HFFc6 (cell line): Measurements from ENCODE around the gene TP53AIP1. TPM values are rescaled to one million over a fixed set of nuclear protein-coding genes. Genes with fewer than 3 reads are reported as not detected.

Experiments used
- DNase-seq: peaks from one replicate; pipeline ENCODE4 v3.0.0-alpha.2; 2018
- H3K27ac Mint-ChIP-seq: 2 replicates; pipeline ENCODE4 v1.8.0; 2020; ENCODE audit warnings: mild to moderate bottlenecking, mixed read lengths
- H3K27me3 Mint-ChIP-seq: 2 replicates; pipeline ENCODE4 v1.8.0; 2021; ENCODE audit warnings: mild to moderate bottlenecking, moderate library complexity, mixed read lengths; ENCODE audit not compliant: insufficient read depth
- H3K36me3 Mint-ChIP-seq: 2 replicates; pipeline ENCODE4 v1.8.0; 2021; ENCODE audit warnings: low read depth, mixed read lengths
- H3K4me1 Mint-ChIP-seq: 2 replicates; pipeline ENCODE4 v1.8.0; 2020; ENCODE audit warnings: low read depth, mixed read lengths
- H3K4me3 Mint-ChIP-seq: 2 replicates; pipeline ENCODE4 v1.8.0; 2020; ENCODE audit warnings: mild to moderate bottlenecking, moderate library complexity, mixed read lengths
- H3K9me3 Mint-ChIP-seq: 2 replicates; pipeline ENCODE4 v1.8.0; 2020; ENCODE audit warnings: mild to moderate bottlenecking, mixed read lengths
- CTCF ChIP-seq: fragments of 200-600 bp; sonication (generic); IDR thresholded peaks from 2 replicates; pipeline ENCODE4 v1.5.0; 2021; ENCODE audit warnings: antibody characterized with exemption, mild to moderate bottlenecking
- total RNA-seq, 6 experiments: library from RNA; stranded (reverse); fragmentation: NEBNext Ultra II Directional; extraction: Animal tissue kit (Norgen Biotek cat#: 25700); gene quantifications; 2 replicates in 1 of 6; 3 replicates in 5 of 6; pipeline ENCODE4 v1.2.3, GENCODE V29; 2021

Gene TP53AIP1
- total RNA-seq, 6 experiments from 2014 or later, result not detected

- DNase-seq, result no peak
- Mint-ChIP-seq H3K4me3 (no peak overlapping the region), H3K36me3 (peaks cover 17% of the 10 kb centered on the region), H3K9me3 (no peaks in the 10 kb centered on the region), H3K4me1 (peaks cover 6% of the 10 kb centered on the region; the same call in 1 of the 2 replicates), H3K27me3 (no peaks in the 10 kb centered on the region), H3K27ac (no peak overlapping the region)
- no peak for TF ChIP-seq CTCF
Measured at GRCh38 chr11:128970598-128971190, 28.0 kb upstream of the TP53AIP1 start.

GRCh38 chr11:128968916-128969315 lies 26.2 kb upstream of the TP53AIP1 start:
- Mint-ChIP-seq H3K36me3 (peaks cover 17% of the 10 kb centered on the region), H3K9me3 (no peaks in the 10 kb centered on the region), H3K27me3 (peaks cover 2% of the 10 kb centered on the region; the same call in 1 of the 2 replicates), H3K27ac (no peak overlapping the region), H3K4me3 (no peak overlapping the region), H3K4me1 (peaks cover 9% of the 10 kb centered on the region; the same call in 1 of the 2 replicates)
- no peak for DNase-seq
- no peak for TF ChIP-seq CTCF

GRCh38 chr11:128967578-128967977 lies 24.9 kb upstream of the TP53AIP1 start:
- Mint-ChIP-seq H3K27ac (no peak overlapping the region), H3K36me3 (peaks cover 16% of the 10 kb centered on the region), H3K4me1 (peaks cover 12% of the 10 kb centered on the region; the same call in 1 of the 2 replicates), H3K27me3 (peaks cover 2% of the 10 kb centered on the region; the same call in 1 of the 2 replicates), H3K9me3 (no peaks in the 10 kb centered on the region), H3K4me3 (no peak overlapping the region)
- DNase-seq, result no peak
- no peak for TF ChIP-seq CTCF

GRCh38 chr11:128965485-128965884 lies 22.8 kb upstream of the TP53AIP1 start:
- Mint-ChIP-seq H3K27me3 (peaks cover 2% of the 10 kb centered on the region; the same call in 1 of the 2 replicates), H3K4me3 (no peak overlapping the region), H3K36me3 (peaks cover 9% of the 10 kb centered on the region), H3K27ac (no peak overlapping the region), H3K9me3 (no peaks in the 10 kb centered on the region), H3K4me1 (peaks cover 9% of the 10 kb centered on the region; the same call in 1 of the 2 replicates)
- no peak for TF ChIP-seq CTCF
- DNase-seq, result no peak

- Mint-ChIP-seq H3K4me3 (no peak overlapping the region), H3K9me3 (no peaks in the 10 kb centered on the region), H3K27me3 (peaks cover 2% of the 10 kb centered on the region; the same call in 1 of the 2 replicates), H3K27ac (no peak overlapping the region), H3K36me3 (no peaks in the 10 kb centered on the region), H3K4me1 (peaks cover 6% of the 10 kb centered on the region; the same call in 1 of the 2 replicates)
- DNase-seq, result no peak
- TF ChIP-seq CTCF, result no peak
Measured at GRCh38 chr11:128964463-128964930, 21.8 kb upstream of the TP53AIP1 start.
